Endothelial cell of umbilical vein (primary cell): Measurements from ENCODE around the gene MME. TPM values are rescaled to one million over a fixed set of nuclear protein-coding genes. Genes with fewer than 3 reads are reported as not detected.
A peak's percentile ranks its signal among the peaks of the same experiment; 100 is the strongest.

Experiments
- BruUV-seq: library from RNA; stranded (reverse); fragments of 400-500 nt; replicated peaks from 2 replicates; lab custom pipeline; 2021; lab: Mats Ljungman, UMichigan
- CTCF ChIA-PET: fragments of 300-600, 350-600 bp; sonication (Branson Sonifier 250); formaldehyde crosslinking; loops from one replicate; lab custom pipeline; 2021; ENCODE audit warnings: antibody characterized with exemption, inconsistent platforms; lab: Charles Lee
- POLR2A ChIA-PET: fragments of 300-600, 350-600 bp; sonication (Branson Sonifier 250); formaldehyde crosslinking; loops from one replicate; lab custom pipeline; 2021; ENCODE audit warnings: antibody characterized with exemption, inconsistent platforms; lab: Charles Lee
- DNase-seq: peaks from one replicate; pipeline ENCODE4 v3.0.0-alpha.2; 2011; ENCODE audit warnings: low read depth, low spot score
- FAIRE-seq: peaks from 2 replicates; lab custom pipeline; 2011; peaks lifted over from hg19 to GRCh38; lab: Jason Lieb, UNC
- H2AFZ ChIP-seq: 2 replicates; pipeline ENCODE4 v1.6.0; 2012; ENCODE audit warnings: low read depth, low read length, control low read depth, inconsistent platforms
- H3K27ac ChIP-seq: 2 replicates; pipeline ENCODE4 v1.5.1; 2011; ENCODE audit warnings: low read depth, mild to moderate bottlenecking, control low read depth, low read length, moderate library complexity; ENCODE audit not compliant: insufficient read depth
- H3K27me3 ChIP-seq, 2 experiments: 2 replicates each; pipeline versions ENCODE4 v1.6.0 to v1.6.1; 2011; ENCODE audit warnings: low read length in 2 of 2, mixed read lengths in 1 of 2; ENCODE audit not compliant: control insufficient read depth in 2 of 2, insufficient read depth in 2 of 2
- H3K36me3 ChIP-seq, 2 experiments: 2 replicates in 1 of 2; 3 replicates in 1 of 2; pipeline ENCODE4 v1.5.1; 2011; ENCODE audit warnings: low read length in 2 of 2, mild to moderate bottlenecking in 1 of 2, moderate library complexity in 1 of 2; ENCODE audit not compliant: control insufficient read depth in 2 of 2, insufficient read depth in 2 of 2; ENCODE audit errors: extremely low read depth in 1 of 2
- H3K4me1 ChIP-seq: 3 replicates; pipeline ENCODE4 v1.5.1; 2011; ENCODE audit warnings: mild to moderate bottlenecking, low read length; ENCODE audit not compliant: control insufficient read depth, insufficient read depth; ENCODE audit errors: extremely low read depth
- H3K4me2 ChIP-seq: 2 replicates; pipeline ENCODE4 v1.6.1; 2011; ENCODE audit warnings: low read length, control low read depth, mixed read lengths; ENCODE audit not compliant: insufficient read depth
- H3K4me3 ChIP-seq, 3 experiments: fragments of 200-600 bp in 1 of 3; sonication (generic), shearing (Covaris generic) in 1 of 3; replicated peaks in 1 of 3; 2 replicates each; pipeline ENCODE4 v1.5.1; 2011 to 2016; ENCODE audit warnings: control low read depth in 3 of 3, low read length in 3 of 3, mild to moderate bottlenecking in 2 of 3, inconsistent platforms in 1 of 3, low read depth in 1 of 3, moderate library complexity in 1 of 3; ENCODE audit not compliant: insufficient read depth in 1 of 3
- H3K79me2 ChIP-seq: 2 replicates; pipeline ENCODE4 v1.6.0; 2012; ENCODE audit warnings: low read length, inconsistent platforms; ENCODE audit not compliant: control insufficient read depth, insufficient read depth
- H3K9ac ChIP-seq: replicated peaks from 2 replicates; pipeline ENCODE3; 2011; ENCODE audit warnings: low read length, control low read depth; ENCODE audit not compliant: insufficient read depth; ENCODE audit errors: extremely low read depth
- H3K9me1 ChIP-seq: replicated peaks from 3 replicates; pipeline ENCODE4 v1.6.0; 2011; ENCODE audit warnings: mild to moderate bottlenecking, low read length; ENCODE audit not compliant: control insufficient read depth, insufficient read depth; ENCODE audit errors: extremely low read depth
- H3K9me3 ChIP-seq: replicated peaks from 2 replicates; pipeline ENCODE4 v1.5.1; 2012; ENCODE audit warnings: low read length, inconsistent platforms; ENCODE audit not compliant: control insufficient read depth, insufficient read depth
- H4K20me1 ChIP-seq: replicated peaks from 2 replicates; pipeline ENCODE3; 2011; ENCODE audit warnings: mild to moderate bottlenecking, low read length; ENCODE audit not compliant: control insufficient read depth, insufficient read depth; ENCODE audit errors: extremely low read depth
- CTCF ChIP-seq, 2 donors: IDR thresholded peaks; 1 replicate in 1 of 2; 2 replicates in 1 of 2; pipeline ENCODE4 v1.5.1; 2011; ENCODE audit warnings: low read length in 2 of 2, mild to moderate bottlenecking in 2 of 2, moderate library complexity in 2 of 2, control low read depth in 1 of 2, inconsistent platforms in 1 of 2, low read depth in 1 of 2; ENCODE audit not compliant: insufficient read depth in 1 of 2; ENCODE audit errors: extremely low read depth in 1 of 2
- EZH2 ChIP-seq: IDR thresholded peaks from 2 replicates; pipeline ENCODE4 v1.6.1; 2012; ENCODE audit warnings: borderline replicate concordance, low read depth, mild to moderate bottlenecking, moderate library complexity, low read length, inconsistent platforms; ENCODE audit not compliant: severe bottlenecking
- FOS ChIP-seq: IDR thresholded peaks from 2 replicates; pipeline ENCODE4 v1.6.1; 2011; ENCODE audit warnings: mild to moderate bottlenecking, low read length, moderate library complexity, borderline replicate concordance; ENCODE audit not compliant: insufficient read depth
- GATA2 ChIP-seq: IDR thresholded peaks from 2 replicates; pipeline ENCODE4 v1.7.0; 2011; ENCODE audit warnings: low read depth, mild to moderate bottlenecking, moderate library complexity, mixed read lengths, low read length; ENCODE audit not compliant: insufficient read length, insufficient read depth
- JUN ChIP-seq: IDR thresholded peaks from 2 replicates; pipeline ENCODE4 v1.6.1; 2011; ENCODE audit warnings: borderline replicate concordance, low read depth; ENCODE audit not compliant: insufficient read length, insufficient read depth
- MAX ChIP-seq: IDR thresholded peaks from 2 replicates; pipeline ENCODE4 v1.6.1; 2011; ENCODE audit not compliant: insufficient read depth, insufficient read length
- MYC ChIP-seq: IDR thresholded peaks from one replicate; pipeline ENCODE4 v1.6.1; 2011; ENCODE audit warnings: mild to moderate bottlenecking, low read depth, low read length
- POLR2A ChIP-seq: IDR thresholded peaks from 2 replicates; pipeline ENCODE4 v1.6.1; 2012; ENCODE audit warnings: low read depth, mild to moderate bottlenecking, control low read depth, low read length
- POLR2AphosphoS5 ChIP-seq: IDR thresholded peaks from 2 replicates; pipeline ENCODE4 v1.6.1; 2012; ENCODE audit warnings: low read depth, mild to moderate bottlenecking, control low read depth, low read length, moderate library complexity; ENCODE audit not compliant: insufficient read depth
- dilution Hi-C: fragments of 300-500 bp; cut with MboI; formaldehyde crosslinking; loops from one replicate; pipeline ENCODE4 v1.15.0; 2019; ENCODE audit warnings: low sequenced_read_pairs; ENCODE audit not compliant: extremely low pct_ligation_motif_present
- intact Hi-C: fragments of 100-400 bp; cut with micrococcal nuclease; formaldehyde crosslinking; loops from one replicate; pipeline ENCODE4 v1.10.0; 2022
- polyA plus RNA-seq, 4 experiments: library from polyadenylated mRNA; depleted of rRNA in 3 of 4; stranded (reverse) in 3 of 4; unstranded in 1 of 4; fragments of >200 nt; gene quantifications; 2 replicates each; pipeline versions ENCODE4 v1.2.1 to v1.2.3, GENCODE V29; 2011 to 2012; ENCODE audit warnings: missing spikeins in 1 of 4
- total RNA-seq: library from RNA; stranded (reverse); gene quantifications from 2 replicates; pipeline ENCODE4 v1.2.3, GENCODE V29; 2021

The MME gene
- total and polyA plus RNA-seq, 2 donors (not counting 3 experiments of a cell fraction or from before 2014, with no cell fraction given) = 6.0 to 10.5 TPM

GRCh38 chr3:155032918-155033317 is 47.2 kb upstream of the MME start:
- FAIRE-seq = no peak
- POLR2A ChIA-PET = no interaction called here
- dilution Hi-C loops (no loop called here), intact Hi-C loops (no loop called here)
- CTCF ChIA-PET = interaction anchor here (0.7 to 1.1 kb wide), 2 partner anchors 13 to 14 kb away, joined by 3 read pairs; no protein-coding TSS in a partner anchor
- TF ChIP-seq EZH2 (no peak), POLR2AphosphoS5 (no peak), MYC (no peak), MAX (no peak)
- Histone ChIP-seq H3K4me3 (no peak overlapping the region), H3K4me1 (no peaks in the 10 kb centered on the region), H3K27ac (no peak overlapping the region), H3K9me1 (no peaks in the 10 kb centered on the region), H2AFZ (no peak overlapping the region), H3K79me2 (no peaks in the 10 kb centered on the region), H3K36me3 (no peaks in the 10 kb centered on the region), H3K27me3 (no peaks in the 10 kb centered on the region), H3K9ac (no peak overlapping the region), H3K4me2 (no peak overlapping the region), H3K9me3 (no peaks in the 10 kb centered on the region), H4K20me1 (no peaks in the 10 kb centered on the region)
- peak; percentile 10 for DNase-seq
- no TSS peak for BruUV-seq

GRCh38 chr3:155034786-155035185 is 45.3 kb upstream of the MME start:
- Histone ChIP-seq H3K79me2 (no peaks in the 10 kb centered on the region), H3K4me3 (no peak overlapping the region), H4K20me1 (no peaks in the 10 kb centered on the region), H3K27me3 (no peaks in the 10 kb centered on the region), H2AFZ (peak overlapping the region; percentile 54), H3K9me3 (no peaks in the 10 kb centered on the region), H3K9me1 (no peaks in the 10 kb centered on the region), H3K27ac (no peak overlapping the region), H3K4me2 (no peak overlapping the region), H3K36me3 (no peaks in the 10 kb centered on the region), H3K4me1 (no peaks in the 10 kb centered on the region), H3K9ac (no peak overlapping the region)
- TF ChIP-seq EZH2 (no peak), MYC (no peak), POLR2A (no peak), GATA2 (no peak), POLR2AphosphoS5 (no peak), FOS (no peak), JUN (no peak), CTCF (IDR thresholded peaks at IDR 0.05; ENCODE audit: extremely low read depth in 1 of 2, insufficient read depth in 1 of 2, low read depth in 1 of 2, low read length in 2 of 2) (no peak), MAX (no peak)
- POLR2A ChIA-PET = no interaction called here
- CTCF ChIA-PET = no interaction called here
- intact Hi-C loops = no loop called here
- dilution Hi-C loops = no loop called here
- no TSS peak for BruUV-seq
- FAIRE-seq (no peak), DNase-seq (peak; percentile 9)
